ENCODE results near the gene CBLC.

Gene CBLC

GRCh38 chr19:44746616-44746945, 31.1 kb upstream of the CBLC start:
- Histone ChIP-seq H3K9me3 (no peaks in the 10 kb centered on the region), H3K27me3 (no peaks in the 10 kb centered on the region), H4K20me1 (peaks cover 18% of the 10 kb centered on the region; the same call in 1 of the 2 replicates), H3K4me3 (peak overlapping the region; percentile 91; the same call in 1 of the 2 replicates), H3K4me2 (peak overlapping the region; percentile 88), H3K9ac (no peak overlapping the region), H3K4me1 (peaks cover 44% of the 10 kb centered on the region), H3K27ac (no peak overlapping the region), H3K36me3 (peaks cover 7% of the 10 kb centered on the region; the same call in 1 of the 2 replicates)
- no peak for TF ChIP-seq Cebpa-rat (IDR thresholded peaks at IDR 0.05)

GRCh38 chr19:44746946-44747738, 30.5 kb upstream of the CBLC start:
- Histone ChIP-seq H3K4me1 (peaks cover 45% of the 10 kb centered on the region), H3K27me3 (no peaks in the 10 kb centered on the region), H3K36me3 (peaks cover 7% of the 10 kb centered on the region; the same call in 1 of the 2 replicates), H3K4me2 (peak overlapping the region; percentile 88), H4K20me1 (peaks cover 18% of the 10 kb centered on the region; the same call in 1 of the 2 replicates), H3K27ac (peak overlapping the region; percentile 83), H3K9me3 (no peaks in the 10 kb centered on the region), H3K9ac (peak overlapping the region; percentile 76), H3K4me3 (peak overlapping the region; percentile 91)
- no peak for TF ChIP-seq Cebpa-rat (IDR thresholded peaks at IDR 0.05)

- H3K4me1 ChIP-seq = peaks cover 46% of the 10 kb centered on the region
- H3K27me3 ChIP-seq = no peaks in the 10 kb centered on the region
- H3K4me2 ChIP-seq = peak overlapping the region; percentile 88
- no peak for TF ChIP-seq Cebpa-rat (IDR thresholded peaks at IDR 0.05)
- H3K9me3 ChIP-seq = no peaks in the 10 kb centered on the region
- H3K27ac ChIP-seq = peak overlapping the region; percentile 83
- H3K36me3 ChIP-seq = peaks cover 14% of the 10 kb centered on the region
- peaks cover 18% of the 10 kb centered on the region; the same call in 1 of the 2 replicates for H4K20me1 ChIP-seq
- H3K9ac ChIP-seq = peak overlapping the region; percentile 76
- H3K4me3 ChIP-seq = peak overlapping the region; percentile 91
These were observed 29.8 kb upstream of the CBLC start for GRCh38 chr19:44747739-44748425.

- H3K27ac ChIP-seq = peak within 1 kb of the TSS; percentile 95
- no peaks in the 10 kb centered on the region for H3K9me3 ChIP-seq
- H4K20me1 ChIP-seq = peaks cover 18% of the 10 kb centered on the region; the same call in 1 of the 2 replicates
- H3K4me2 ChIP-seq = peak within 1 kb of the TSS; percentile 99
- peaks cover 49% of the 10 kb centered on the region for H3K4me1 ChIP-seq
- peak within 1 kb of the TSS; percentile 93 for H3K9ac ChIP-seq
- no peaks in the 10 kb centered on the region for H3K27me3 ChIP-seq
- peak within 1 kb of the TSS; percentile 91 for H3K4me3 ChIP-seq
- TF ChIP-seq Cebpa-rat (IDR thresholded peaks at IDR 0.05) = no peak
- peaks cover 14% of the 10 kb centered on the region for H3K36me3 ChIP-seq
These were observed 29.1 kb upstream of the CBLC start, which contains the start of gene BCL3 for GRCh38 chr19:44748426-44749254. TSS of gene BCL3 (plus strand) at chr19:44748708. CDS start at chr19:44748791, 83 bp downstream.

GRCh38 chr19:44749292-44749691, 28.4 kb upstream of the CBLC start:
- peak overlapping the region; percentile 95 for H3K27ac ChIP-seq

GRCh38 chr19:44749994-44750393, 27.7 kb upstream of the CBLC start:
- H3K27me3 ChIP-seq = no peaks in the 10 kb centered on the region
- no peak for TF ChIP-seq Cebpa-rat (IDR thresholded peaks at IDR 0.05)
- H4K20me1 ChIP-seq = peaks cover 18% of the 10 kb centered on the region; the same call in 1 of the 2 replicates
- peak overlapping the region; percentile 99 for H3K4me2 ChIP-seq
- peak overlapping the region; percentile 93 for H3K9ac ChIP-seq
- H3K9me3 ChIP-seq = no peaks in the 10 kb centered on the region
- H3K36me3 ChIP-seq = peaks cover 14% of the 10 kb centered on the region
- H3K27ac ChIP-seq = peak overlapping the region; percentile 95
- H3K4me3 ChIP-seq = peak overlapping the region; percentile 91
- H3K4me1 ChIP-seq = peaks cover 60% of the 10 kb centered on the region

More at GRCh38 chr19:44749292-44749691, 28.4 kb upstream of the CBLC start:
- peaks cover 18% of the 10 kb centered on the region; the same call in 1 of the 2 replicates for H4K20me1 ChIP-seq
- no peaks in the 10 kb centered on the region for H3K9me3 ChIP-seq
- peak overlapping the region; percentile 91 for H3K4me3 ChIP-seq
- H3K4me1 ChIP-seq = peaks cover 54% of the 10 kb centered on the region
- H3K9ac ChIP-seq = peak overlapping the region; percentile 93
- peaks cover 14% of the 10 kb centered on the region for H3K36me3 ChIP-seq
- peak overlapping the region; percentile 99 for H3K4me2 ChIP-seq
- no peaks in the 10 kb centered on the region for H3K27me3 ChIP-seq
- TF ChIP-seq Cebpa-rat (IDR thresholded peaks at IDR 0.05) = no peak

- peak overlapping the region; percentile 32 for H3K9ac ChIP-seq
These were observed 25.4 kb upstream of the CBLC start for GRCh38 chr19:44752123-44752815.

GRCh38 chr19:44752816-44753625, 24.7 kb upstream of the CBLC start:
- Histone ChIP-seq H3K4me2 (peak overlapping the region; percentile 99), H4K20me1 (peaks cover 18% of the 10 kb centered on the region; the same call in 1 of the 2 replicates), H3K4me1 (peaks cover 82% of the 10 kb centered on the region), H3K4me3 (peak overlapping the region; percentile 46), H3K36me3 (peaks cover 28% of the 10 kb centered on the region), H3K9me3 (no peaks in the 10 kb centered on the region), H3K27me3 (no peaks in the 10 kb centered on the region), H3K27ac (peak overlapping the region; percentile 90), H3K9ac (peak overlapping the region; percentile 32)
- no peak for TF ChIP-seq Cebpa-rat (IDR thresholded peaks at IDR 0.05)

More at GRCh38 chr19:44752123-44752815, 25.4 kb upstream of the CBLC start:
- no peaks in the 10 kb centered on the region for H3K27me3 ChIP-seq
- H3K27ac ChIP-seq = peak overlapping the region; percentile 72
- H3K4me3 ChIP-seq = peak overlapping the region; percentile 46
- H3K36me3 ChIP-seq = peaks cover 22% of the 10 kb centered on the region
- peak overlapping the region; percentile 99 for H3K4me2 ChIP-seq
- TF ChIP-seq Cebpa-rat (IDR thresholded peaks at IDR 0.05) = no peak
- no peaks in the 10 kb centered on the region for H3K9me3 ChIP-seq
- H4K20me1 ChIP-seq = peaks cover 18% of the 10 kb centered on the region; the same call in 1 of the 2 replicates
- H3K4me1 ChIP-seq = peaks cover 75% of the 10 kb centered on the region
